Activated T-cell treated with anti-CD3 and anti-CD28 coated beads, Interleukin-2, amount 50 U/mL, for 4 hours (primary cell): ENCODE results near the gene CNNM2. TPM values are rescaled to one million over a fixed set of nuclear protein-coding genes. Genes with fewer than 3 reads are reported as not detected.
A peak's percentile ranks its signal among the peaks of the same experiment; 100 is the strongest.

ENCODE experiments used
- ATAC-seq, 2 donors: fragments of 200-7000 bp; cut with Tn5 transposase; one replicate each; pipeline ENCODE4 v1.10.0; 2021
- DNase-seq: peaks from one replicate; pipeline ENCODE4 v3.0.0-alpha.2; 2020
- H3K27me3 Mint-ChIP-seq: one replicate; pipeline ENCODE4 v1.8.0; 2021; ENCODE audit warnings: low read depth, mixed read lengths
- H3K36me3 Mint-ChIP-seq: one replicate; pipeline ENCODE4 v1.8.0; 2022; ENCODE audit warnings: mixed read lengths; ENCODE audit not compliant: insufficient read depth
- H3K4me1 Mint-ChIP-seq: one replicate; pipeline ENCODE4 v1.8.0; 2021; ENCODE audit warnings: low read depth, mixed read lengths
- H3K4me3 Mint-ChIP-seq: one replicate; pipeline ENCODE4 v1.8.0; 2021; ENCODE audit warnings: mild to moderate bottlenecking, moderate library complexity, mixed read lengths
- H3K9me3 Mint-ChIP-seq: one replicate; pipeline ENCODE4 v1.8.0; 2021; ENCODE audit warnings: mixed read lengths
- total RNA-seq, 3 donors: library from RNA; stranded (reverse); gene quantifications; one replicate each; pipeline ENCODE4 v1.2.1, GENCODE V29; 2021

The CNNM2 gene
- total RNA-seq, 3 donors from 2014 or later, result 6.0 to 6.3 (median 6.1) TPM

GRCh38 chr10:103095005-103095404, 176.9 kb downstream of the CNNM2 start:
- Mint-ChIP-seq H3K36me3 (peaks cover 45% of the 10 kb centered on the region), H3K4me3 (no peak overlapping the region), H3K27me3 (no peaks in the 10 kb centered on the region), H3K4me1 (no peaks in the 10 kb centered on the region), H3K9me3 (no peaks in the 10 kb centered on the region)
- no peak for ATAC-seq
- no peak for DNase-seq

GRCh38 chr10:103096130-103096529, 178.0 kb downstream of the CNNM2 start:
- no peak for ATAC-seq
- Mint-ChIP-seq H3K4me3 (no peak overlapping the region), H3K36me3 (peaks cover 36% of the 10 kb centered on the region), H3K27me3 (no peaks in the 10 kb centered on the region), H3K4me1 (no peaks in the 10 kb centered on the region), H3K9me3 (no peaks in the 10 kb centered on the region)
- DNase-seq, result no peak

GRCh38 chr10:103098240-103098639, 180.1 kb downstream of the CNNM2 start:
- no peak for DNase-seq
- H3K9me3 Mint-ChIP-seq, result no peaks in the 10 kb centered on the region
- H3K4me1 Mint-ChIP-seq, result peaks cover 3% of the 10 kb centered on the region
- no peaks in the 10 kb centered on the region for H3K27me3 Mint-ChIP-seq
- H3K36me3 Mint-ChIP-seq, result peaks cover 34% of the 10 kb centered on the region
- ATAC-seq, result no peak
- H3K4me3 Mint-ChIP-seq, result no peak overlapping the region

- no peak for DNase-seq
- peaks cover 27% of the 10 kb centered on the region for H3K36me3 Mint-ChIP-seq
- no peaks in the 10 kb centered on the region for H3K9me3 Mint-ChIP-seq
- no peak overlapping the region for H3K4me3 Mint-ChIP-seq
- ATAC-seq, result no peak
- no peaks in the 10 kb centered on the region for H3K27me3 Mint-ChIP-seq
- peaks cover 3% of the 10 kb centered on the region for H3K4me1 Mint-ChIP-seq
These were observed 182.5 kb downstream of the CNNM2 start for GRCh38 chr10:103100620-103101019.

- H3K9me3 Mint-ChIP-seq, result no peaks in the 10 kb centered on the region
- H3K4me3 Mint-ChIP-seq, result no peak overlapping the region
- DNase-seq, result no peak
- no peaks in the 10 kb centered on the region for H3K27me3 Mint-ChIP-seq
- no peak for ATAC-seq
- peaks cover 3% of the 10 kb centered on the region for H3K4me1 Mint-ChIP-seq
- H3K36me3 Mint-ChIP-seq, result peaks cover 25% of the 10 kb centered on the region
These were observed 184.1 kb downstream of the CNNM2 start for GRCh38 chr10:103102195-103102594.

- peaks cover 22% of the 10 kb centered on the region for H3K36me3 Mint-ChIP-seq
- no peak overlapping the region for H3K4me3 Mint-ChIP-seq
- DNase-seq, result no peak
- H3K4me1 Mint-ChIP-seq, result peaks cover 3% of the 10 kb centered on the region
- no peaks in the 10 kb centered on the region for H3K9me3 Mint-ChIP-seq
- H3K27me3 Mint-ChIP-seq, result no peaks in the 10 kb centered on the region
- ATAC-seq, result no peak
These were observed 185.9 kb downstream of the CNNM2 start for GRCh38 chr10:103103989-103104388.

- Mint-ChIP-seq H3K4me1 (peaks cover 3% of the 10 kb centered on the region), H3K4me3 (no peak overlapping the region), H3K9me3 (no peaks in the 10 kb centered on the region), H3K36me3 (peaks cover 24% of the 10 kb centered on the region), H3K27me3 (no peaks in the 10 kb centered on the region)
- DNase-seq, result no peak
- ATAC-seq, result no peak
These were observed 186.6 kb downstream of the CNNM2 start for GRCh38 chr10:103104721-103105120.

- no peak for DNase-seq
- peaks cover 3% of the 10 kb centered on the region for H3K4me1 Mint-ChIP-seq
- no peak overlapping the region for H3K4me3 Mint-ChIP-seq
- H3K27me3 Mint-ChIP-seq, result no peaks in the 10 kb centered on the region
- peaks cover 25% of the 10 kb centered on the region for H3K36me3 Mint-ChIP-seq
- no peaks in the 10 kb centered on the region for H3K9me3 Mint-ChIP-seq
- ATAC-seq, result no peak
These were observed 187.4 kb downstream of the CNNM2 start for GRCh38 chr10:103105462-103105861.

- Mint-ChIP-seq H3K27me3 (no peaks in the 10 kb centered on the region), H3K4me3 (no peak overlapping the region), H3K4me1 (peaks cover 6% of the 10 kb centered on the region), H3K9me3 (no peaks in the 10 kb centered on the region), H3K36me3 (peaks cover 30% of the 10 kb centered on the region)
- ATAC-seq (no peak), DNase-seq (no peak)
These were observed 188.4 kb downstream of the CNNM2 start for GRCh38 chr10:103106539-103106938.

- DNase-seq (no peak), ATAC-seq (no peak)
- Mint-ChIP-seq H3K4me1 (peaks cover 14% of the 10 kb centered on the region), H3K9me3 (no peaks in the 10 kb centered on the region), H3K27me3 (no peaks in the 10 kb centered on the region), H3K4me3 (no peak overlapping the region), H3K36me3 (peaks cover 17% of the 10 kb centered on the region)
These were observed 191.7 kb downstream of the CNNM2 start for GRCh38 chr10:103109821-103110220.

- peaks cover 16% of the 10 kb centered on the region for H3K36me3 Mint-ChIP-seq
- H3K4me1 Mint-ChIP-seq, result peaks cover 14% of the 10 kb centered on the region
- no peak overlapping the region for H3K4me3 Mint-ChIP-seq
- ATAC-seq, result no peak
- H3K9me3 Mint-ChIP-seq, result no peaks in the 10 kb centered on the region
- no peak for DNase-seq
- H3K27me3 Mint-ChIP-seq, result no peaks in the 10 kb centered on the region
These were observed 192.3 kb downstream of the CNNM2 start for GRCh38 chr10:103110407-103110806.

- no peaks in the 10 kb centered on the region for H3K27me3 Mint-ChIP-seq
- H3K4me3 Mint-ChIP-seq, result no peak overlapping the region
- no peaks in the 10 kb centered on the region for H3K9me3 Mint-ChIP-seq
- H3K36me3 Mint-ChIP-seq, result peaks cover 13% of the 10 kb centered on the region
- H3K4me1 Mint-ChIP-seq, result peaks cover 14% of the 10 kb centered on the region
- ATAC-seq (no peak), DNase-seq (no peak)
These were observed 193.2 kb downstream of the CNNM2 start for GRCh38 chr10:103111031-103111917.

- no peak overlapping the region for H3K4me3 Mint-ChIP-seq
- no peaks in the 10 kb centered on the region for H3K9me3 Mint-ChIP-seq
- H3K4me1 Mint-ChIP-seq, result peaks cover 14% of the 10 kb centered on the region
These were observed 194.1 kb downstream of the CNNM2 start for GRCh38 chr10:103111918-103112877.

GRCh38 chr10:103114876-103115275, 196.8 kb downstream of the CNNM2 start:
- peaks cover 8% of the 10 kb centered on the region for H3K36me3 Mint-ChIP-seq
- H3K4me3 Mint-ChIP-seq, result no peak overlapping the region
- peaks cover 16% of the 10 kb centered on the region for H3K4me1 Mint-ChIP-seq
- no peaks in the 10 kb centered on the region for H3K9me3 Mint-ChIP-seq
- ATAC-seq (no peak), DNase-seq (no peak)
- H3K27me3 Mint-ChIP-seq, result no peaks in the 10 kb centered on the region

More at GRCh38 chr10:103111918-103112877, 194.1 kb downstream of the CNNM2 start:
- ATAC-seq, result peak; percentile 95 to 96
- no peaks in the 10 kb centered on the region for H3K27me3 Mint-ChIP-seq
- no peak for DNase-seq
- peaks cover 13% of the 10 kb centered on the region for H3K36me3 Mint-ChIP-seq
